Dermis microvascular lymphatic vessel endothelial cell (primary cell): ENCODE data around the gene PDLIM4. TPM values are rescaled to one million over a fixed set of nuclear protein-coding genes. Genes with fewer than 3 reads are reported as not detected.

Source experiments
- DNase-seq, 2 donors: peaks; one replicate each; pipeline versions ENCODE4 v3.0.0 to v3.0.0-alpha.2; 2010; ENCODE audit warnings: low read depth in 2 of 2
- total RNA-seq: library from RNA; depleted of rRNA; stranded (reverse); fragments of >200 nt; gene quantifications from 2 replicates; pipeline ENCODE4 v1.2.1, GENCODE V29; 2014

The PDLIM4 gene
- total RNA-seq, 1 donor from 2014 or later: 20.7 TPM

GRCh38 chr5:132267166-132267739, 9.8 kb downstream of the PDLIM4 start:
- DNase-seq: no peak

GRCh38 chr5:132267931-132268768, 10.7 kb downstream of the PDLIM4 start:
- no peak for DNase-seq

GRCh38 chr5:132268769-132269551, 11.5 kb downstream of the PDLIM4 start:
- no peak for DNase-seq

- no peak for DNase-seq
Observed at GRCh38 chr5:132269635-132270334, 12.3 kb downstream of the PDLIM4 start.

- no peak for DNase-seq
Observed at GRCh38 chr5:132270335-132270665, 12.8 kb downstream of the PDLIM4 start.

GRCh38 chr5:132270706-132271105, 13.2 kb downstream of the PDLIM4 start:
- DNase-seq: no peak

GRCh38 chr5:132271251-132272246, 14.1 kb downstream of the PDLIM4 start:
- no peak for DNase-seq

GRCh38 chr5:132272311-132273210, 15.1 kb downstream of the PDLIM4 start:
- DNase-seq: peak in 1 of 2 donors; percentile 56

- no peak for DNase-seq
Observed at GRCh38 chr5:132273631-132274030, 16.1 kb downstream of the PDLIM4 start.

GRCh38 chr5:132274050-132274792, 16.7 kb downstream of the PDLIM4 start:
- no peak for DNase-seq

GRCh38 chr5:132275367-132276220, 18.1 kb downstream of the PDLIM4 start:
- no peak for DNase-seq

- no peak for DNase-seq
Observed at GRCh38 chr5:132277256-132277655, 19.8 kb downstream of the PDLIM4 start.

- DNase-seq: no peak
Observed at GRCh38 chr5:132277971-132278853, 20.7 kb downstream of the PDLIM4 start.

- DNase-seq: no peak
Observed at GRCh38 chr5:132279801-132280200, 22.3 kb downstream of the PDLIM4 start.

GRCh38 chr5:132280371-132281240, 23.1 kb downstream of the PDLIM4 start:
- no peak for DNase-seq
